GM18861 (cell line): Measurements from ENCODE around the gene SMIM5.
"Not testable (repeated sequence)": the region's sequence is repeated elsewhere in the genome, so short reads cannot be mapped to it uniquely, and the experiment has no call there.

ENCODE experiments used
- ATAC-seq: cut with Tn5 transposase; IDR thresholded peaks from one replicate; pipeline ENCODE4 v1.9.1; 2021; ENCODE audit not compliant: unreplicated experiment

Gene SMIM5

GRCh38 chr17:75624021-75624420 is 9.2 kb upstream of the SMIM5 start:
- no peak for ATAC-seq

- no peak for ATAC-seq
Measured at GRCh38 chr17:75624714-75625345, 8.4 kb upstream of the SMIM5 start.

- no peak for ATAC-seq
Measured at GRCh38 chr17:75625813-75626486, 7.3 kb upstream of the SMIM5 start.

GRCh38 chr17:75626496-75627038 is 6.7 kb upstream of the SMIM5 start:
- no peak for ATAC-seq

GRCh38 chr17:75627094-75627493 is 6.1 kb upstream of the SMIM5 start:
- no peak for ATAC-seq

- no peak for ATAC-seq
Measured at GRCh38 chr17:75628425-75628824, 4.8 kb upstream of the SMIM5 start.

GRCh38 chr17:75629157-75629556 is 4.1 kb upstream of the SMIM5 start:
- no peak for ATAC-seq

- no peak for ATAC-seq
Measured at GRCh38 chr17:75630071-75630917, 2.9 kb upstream of the SMIM5 start.

- no peak for ATAC-seq
Measured at GRCh38 chr17:75631353-75631752, 1.9 kb upstream of the SMIM5 start.

- ATAC-seq = no peak
Measured at GRCh38 chr17:75632428-75632827, 806 bp upstream of the SMIM5 start.

GRCh38 chr17:75633486-75634375 is 497 bp downstream of the SMIM5 start:
- ATAC-seq = no peak

- no peak for ATAC-seq
Measured at GRCh38 chr17:75634376-75634740, 1.1 kb downstream of the SMIM5 start.

GRCh38 chr17:75634754-75635609 is 1.7 kb downstream of the SMIM5 start:
- no peak for ATAC-seq

GRCh38 chr17:75635610-75636202 is 2.5 kb downstream of the SMIM5 start:
- no peak for ATAC-seq

GRCh38 chr17:75636381-75637142 is 3.3 kb downstream of the SMIM5 start:
- no peak for ATAC-seq

GRCh38 chr17:75637143-75637538 is 3.9 kb downstream of the SMIM5 start:
- no peak for ATAC-seq

- no peak for ATAC-seq
Measured at GRCh38 chr17:75637551-75637950, 4.3 kb downstream of the SMIM5 start.

GRCh38 chr17:75638039-75638438 is 4.8 kb downstream of the SMIM5 start:
- not testable (repeated sequence) for ATAC-seq

- no peak for ATAC-seq
Measured at GRCh38 chr17:75638893-75639292, 5.7 kb downstream of the SMIM5 start.
